ENCODE results near the gene ERN2.

ERN2 gene

GRCh38 chr16:23695756-23696155 is 17.3 kb downstream of the ERN2 start:
- Histone ChIP-seq H3K27me3 (replicated peaks; ENCODE audit: control insufficient read depth, insufficient read depth, low read length) (peaks cover 3% of the 10 kb centered on the region), H3K9me3 (ENCODE audit: control insufficient read depth, low read length) (no peaks in the 10 kb centered on the region), H3K4me1 (ENCODE audit: control insufficient read depth, insufficient read depth, low read length) (peaks cover 31% of the 10 kb centered on the region), H3K9ac (ENCODE audit: low read length) (no peak overlapping the region), H3K4me3 (ENCODE audit: low read length) (no peak overlapping the region), H3K36me3 (ENCODE audit: control insufficient read depth, insufficient read depth, low read length, severe bottlenecking) (peaks cover 4% of the 10 kb centered on the region)
- no peak for DNase-seq (ENCODE audit: low read depth)

- Histone ChIP-seq H3K36me3 (ENCODE audit: control insufficient read depth, insufficient read depth, low read length, severe bottlenecking) (peaks cover 12% of the 10 kb centered on the region), H3K4me3 (ENCODE audit: low read length) (peak overlapping the region; percentile 55), H3K27me3 (replicated peaks; ENCODE audit: control insufficient read depth, insufficient read depth, low read length) (no peaks in the 10 kb centered on the region), H3K9ac (ENCODE audit: low read length) (peak overlapping the region; percentile 76), H3K9me3 (ENCODE audit: control insufficient read depth, low read length) (no peaks in the 10 kb centered on the region), H3K4me1 (ENCODE audit: control insufficient read depth, insufficient read depth, low read length) (peaks cover 31% of the 10 kb centered on the region)
- no peak for DNase-seq (ENCODE audit: low read depth)
Measured at GRCh38 chr16:23694644-23695373, 18.2 kb downstream of the ERN2 start.

GRCh38 chr16:23694265-23694643 is 18.8 kb downstream of the ERN2 start:
- Histone ChIP-seq H3K9me3 (ENCODE audit: control insufficient read depth, low read length) (no peaks in the 10 kb centered on the region), H3K4me1 (ENCODE audit: control insufficient read depth, insufficient read depth, low read length) (peaks cover 31% of the 10 kb centered on the region), H3K36me3 (ENCODE audit: control insufficient read depth, insufficient read depth, low read length, severe bottlenecking) (peaks cover 18% of the 10 kb centered on the region), H3K9ac (ENCODE audit: low read length) (peak overlapping the region; percentile 76), H3K27me3 (replicated peaks; ENCODE audit: control insufficient read depth, insufficient read depth, low read length) (no peaks in the 10 kb centered on the region), H3K4me3 (ENCODE audit: low read length) (peak overlapping the region; percentile 55)
- DNase-seq (ENCODE audit: low read depth): peak; percentile 14

GRCh38 chr16:23692190-23692837 is 20.7 kb downstream of the ERN2 start:
- DNase-seq (ENCODE audit: low read depth): no peak
- no peak overlapping the region for H3K4me3 ChIP-seq (ENCODE audit: low read length)
- no peaks in the 10 kb centered on the region for H3K9me3 ChIP-seq (ENCODE audit: control insufficient read depth, low read length)
- peaks cover 37% of the 10 kb centered on the region for H3K36me3 ChIP-seq (ENCODE audit: control insufficient read depth, insufficient read depth, low read length, severe bottlenecking)
- H3K9ac ChIP-seq (ENCODE audit: low read length): no peak overlapping the region
- H3K27me3 ChIP-seq (replicated peaks; ENCODE audit: control insufficient read depth, insufficient read depth, low read length): no peaks in the 10 kb centered on the region
- H3K4me1 ChIP-seq (ENCODE audit: control insufficient read depth, insufficient read depth, low read length): peaks cover 31% of the 10 kb centered on the region

GRCh38 chr16:23691483-23692189 is 21.4 kb downstream of the ERN2 start:
- Histone ChIP-seq H3K36me3 (ENCODE audit: control insufficient read depth, insufficient read depth, low read length, severe bottlenecking) (peaks cover 44% of the 10 kb centered on the region), H3K9ac (ENCODE audit: low read length) (no peak overlapping the region), H3K27me3 (replicated peaks; ENCODE audit: control insufficient read depth, insufficient read depth, low read length) (no peaks in the 10 kb centered on the region), H3K4me1 (ENCODE audit: control insufficient read depth, insufficient read depth, low read length) (peaks cover 31% of the 10 kb centered on the region), H3K9me3 (ENCODE audit: control insufficient read depth, low read length) (no peaks in the 10 kb centered on the region), H3K4me3 (ENCODE audit: low read length) (no peak overlapping the region)
- DNase-seq (ENCODE audit: low read depth): peak; percentile 35

- no peak for DNase-seq (ENCODE audit: low read depth)
- Histone ChIP-seq H3K9ac (ENCODE audit: low read length) (no peak overlapping the region), H3K36me3 (ENCODE audit: control insufficient read depth, insufficient read depth, low read length, severe bottlenecking) (peaks cover 47% of the 10 kb centered on the region), H3K27me3 (replicated peaks; ENCODE audit: control insufficient read depth, insufficient read depth, low read length) (no peaks in the 10 kb centered on the region), H3K9me3 (ENCODE audit: control insufficient read depth, low read length) (no peaks in the 10 kb centered on the region), H3K4me3 (ENCODE audit: low read length) (no peak overlapping the region), H3K4me1 (ENCODE audit: control insufficient read depth, insufficient read depth, low read length) (peaks cover 31% of the 10 kb centered on the region)
Measured at GRCh38 chr16:23690771-23691482, 22.1 kb downstream of the ERN2 start.

DNA sequence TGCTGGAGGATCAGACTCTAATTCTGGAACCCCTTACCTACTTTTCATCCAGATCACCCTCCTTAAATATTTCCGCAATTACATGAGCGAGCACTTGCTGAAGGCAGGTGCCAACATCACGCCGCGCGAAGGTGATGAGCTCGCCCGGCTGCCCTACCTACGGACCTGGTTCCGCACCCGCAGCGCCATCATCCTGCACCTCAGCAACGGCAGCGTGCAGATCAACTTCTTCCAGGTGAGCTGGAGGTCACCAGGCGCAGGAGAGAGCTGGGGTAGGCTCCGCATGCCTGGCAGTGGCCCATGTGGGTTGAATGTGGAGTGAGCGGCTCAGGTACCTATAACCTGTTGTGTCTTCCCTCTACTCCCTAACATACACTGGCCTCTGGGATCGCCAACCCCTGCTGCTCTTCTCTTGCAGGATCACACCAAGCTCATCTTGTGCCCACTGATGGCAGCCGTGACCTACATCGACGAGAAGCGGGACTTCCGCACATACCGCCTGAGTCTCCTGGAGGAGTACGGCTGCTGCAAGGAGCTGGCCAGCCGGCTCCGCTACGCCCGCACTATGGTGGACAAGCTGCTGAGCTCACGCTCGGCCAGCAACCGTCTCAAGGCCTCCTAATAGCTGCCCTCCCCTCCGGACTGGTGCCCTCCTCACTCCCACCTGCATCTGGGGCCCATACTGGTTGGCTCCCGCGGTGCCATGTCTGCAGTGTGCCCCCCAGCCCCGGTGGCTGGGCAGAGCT is 23.4 kb downstream of the ERN2 start:
- peaks cover 28% of the 10 kb centered on the region for H3K4me1 ChIP-seq (ENCODE audit: control insufficient read depth, insufficient read depth, low read length)
- H3K4me3 ChIP-seq (ENCODE audit: low read length): no peak overlapping the region
- no peak for DNase-seq (ENCODE audit: low read depth)

GRCh38 chr16:23687034-23687808 is 25.8 kb downstream of the ERN2 start:
- H3K4me1 ChIP-seq (ENCODE audit: control insufficient read depth, insufficient read depth, low read length): peaks cover 14% of the 10 kb centered on the region
- H3K4me3 ChIP-seq (ENCODE audit: low read length): no peak overlapping the region
- no peak for DNase-seq (ENCODE audit: low read depth)
- no peak overlapping the region for H3K9ac ChIP-seq (ENCODE audit: low read length)
- H3K36me3 ChIP-seq (ENCODE audit: control insufficient read depth, insufficient read depth, low read length, severe bottlenecking): peaks cover 58% of the 10 kb centered on the region
- no peaks in the 10 kb centered on the region for H3K27me3 ChIP-seq (replicated peaks; ENCODE audit: control insufficient read depth, insufficient read depth, low read length)
- no peaks in the 10 kb centered on the region for H3K9me3 ChIP-seq (ENCODE audit: control insufficient read depth, low read length)

More for the DNA sequence above, 23.4 kb downstream of the ERN2 start:
- H3K9ac ChIP-seq (ENCODE audit: low read length): no peak overlapping the region
- H3K9me3 ChIP-seq (ENCODE audit: control insufficient read depth, low read length): no peaks in the 10 kb centered on the region
- no peaks in the 10 kb centered on the region for H3K27me3 ChIP-seq (replicated peaks; ENCODE audit: control insufficient read depth, insufficient read depth, low read length)
- peaks cover 50% of the 10 kb centered on the region for H3K36me3 ChIP-seq (ENCODE audit: control insufficient read depth, insufficient read depth, low read length, severe bottlenecking)

DNA sequence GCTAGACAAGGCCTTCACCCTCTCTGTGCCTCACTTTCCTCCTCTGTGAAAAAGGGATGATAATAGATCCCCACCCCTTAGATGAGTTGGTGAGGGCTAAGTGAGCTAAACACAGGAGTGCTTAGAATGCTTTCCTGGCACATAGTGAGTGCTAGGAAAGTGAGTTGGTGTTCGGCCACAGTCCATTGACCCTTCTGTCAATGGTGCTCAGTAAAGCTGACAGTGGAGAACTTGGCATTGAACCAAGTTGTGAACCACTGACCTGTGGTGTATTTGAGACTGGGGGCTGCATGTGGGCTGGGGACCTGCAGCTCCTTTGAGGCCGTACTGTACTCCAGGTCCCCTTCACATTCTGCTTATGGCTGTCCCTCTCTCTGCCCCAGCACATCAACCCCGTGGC is 29.5 kb downstream of the ERN2 start:
- Histone ChIP-seq H3K36me3 (ENCODE audit: control insufficient read depth, insufficient read depth, low read length, severe bottlenecking) (peaks cover 39% of the 10 kb centered on the region), H3K4me3 (ENCODE audit: low read length) (no peak overlapping the region), H3K4me1 (ENCODE audit: control insufficient read depth, insufficient read depth, low read length) (peaks cover 17% of the 10 kb centered on the region), H3K9ac (ENCODE audit: low read length) (no peak overlapping the region), H3K9me3 (ENCODE audit: control insufficient read depth, low read length) (no peaks in the 10 kb centered on the region), H3K27me3 (replicated peaks; ENCODE audit: control insufficient read depth, insufficient read depth, low read length) (no peaks in the 10 kb centered on the region)
- DNase-seq (ENCODE audit: low read depth): no peak

DNA sequence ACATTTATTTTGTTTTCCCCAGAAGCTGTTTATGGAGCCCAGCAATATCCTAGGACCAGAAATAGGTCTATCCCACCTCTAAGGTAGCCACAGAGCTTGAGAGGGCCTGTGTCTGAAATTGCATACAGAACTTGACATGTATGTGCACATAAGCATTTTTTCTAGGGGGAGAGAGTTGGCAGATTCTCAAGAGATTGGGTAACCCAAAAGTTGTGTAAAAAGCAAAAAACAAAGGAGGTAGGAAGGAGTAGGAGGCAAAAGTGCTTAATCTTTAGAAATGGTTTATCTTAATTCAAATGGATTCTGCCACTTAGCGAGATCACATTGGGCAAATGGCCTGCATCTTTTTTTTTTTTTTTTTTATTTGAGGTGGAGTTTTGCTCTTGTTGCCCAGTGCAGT is 30.8 kb downstream of the ERN2 start:
- Histone ChIP-seq H3K4me1 (ENCODE audit: control insufficient read depth, insufficient read depth, low read length) (peaks cover 30% of the 10 kb centered on the region), H3K27me3 (replicated peaks; ENCODE audit: control insufficient read depth, insufficient read depth, low read length) (no peaks in the 10 kb centered on the region), H3K36me3 (ENCODE audit: control insufficient read depth, insufficient read depth, low read length, severe bottlenecking) (peaks cover 26% of the 10 kb centered on the region), H3K4me3 (ENCODE audit: low read length) (no peak overlapping the region), H3K9ac (ENCODE audit: low read length) (no peak overlapping the region), H3K9me3 (ENCODE audit: control insufficient read depth, low read length) (no peaks in the 10 kb centered on the region)
- peak; percentile 52 for DNase-seq (ENCODE audit: low read depth)

All from adipocyte (in vitro differentiated cells).